ENCODE results near the gene BRICD5.

DNA sequence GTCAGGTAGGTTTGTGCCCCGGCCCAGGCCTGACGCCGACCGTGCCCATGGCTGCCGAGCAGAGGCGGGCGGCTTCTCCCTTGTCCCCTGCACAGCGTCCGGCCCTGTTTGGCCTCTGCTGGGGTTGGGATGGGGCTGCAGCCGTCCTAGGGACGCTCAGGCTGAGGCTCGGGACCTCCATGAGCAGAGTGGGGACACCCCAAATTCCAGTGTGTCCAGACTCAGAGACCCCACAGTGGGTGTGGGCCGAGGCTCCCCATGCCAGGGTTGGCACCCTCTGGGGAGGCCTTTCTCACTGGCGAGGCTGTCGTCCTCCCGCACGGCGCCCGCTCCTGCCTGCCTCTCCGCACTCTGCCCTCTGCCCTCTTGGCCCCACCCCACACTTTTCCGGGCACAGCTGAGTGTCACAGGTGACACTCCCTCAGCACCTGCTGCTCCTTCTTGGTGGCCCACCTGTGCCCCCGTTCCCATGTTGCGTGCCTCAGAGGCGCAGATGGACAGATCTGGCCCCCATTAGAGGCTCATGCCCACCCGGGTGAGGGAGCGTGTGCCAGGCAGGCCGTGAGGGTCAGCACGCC is 39.0 kb downstream of the BRICD5 start:
- TF ChIP-seq, protein P1, sequence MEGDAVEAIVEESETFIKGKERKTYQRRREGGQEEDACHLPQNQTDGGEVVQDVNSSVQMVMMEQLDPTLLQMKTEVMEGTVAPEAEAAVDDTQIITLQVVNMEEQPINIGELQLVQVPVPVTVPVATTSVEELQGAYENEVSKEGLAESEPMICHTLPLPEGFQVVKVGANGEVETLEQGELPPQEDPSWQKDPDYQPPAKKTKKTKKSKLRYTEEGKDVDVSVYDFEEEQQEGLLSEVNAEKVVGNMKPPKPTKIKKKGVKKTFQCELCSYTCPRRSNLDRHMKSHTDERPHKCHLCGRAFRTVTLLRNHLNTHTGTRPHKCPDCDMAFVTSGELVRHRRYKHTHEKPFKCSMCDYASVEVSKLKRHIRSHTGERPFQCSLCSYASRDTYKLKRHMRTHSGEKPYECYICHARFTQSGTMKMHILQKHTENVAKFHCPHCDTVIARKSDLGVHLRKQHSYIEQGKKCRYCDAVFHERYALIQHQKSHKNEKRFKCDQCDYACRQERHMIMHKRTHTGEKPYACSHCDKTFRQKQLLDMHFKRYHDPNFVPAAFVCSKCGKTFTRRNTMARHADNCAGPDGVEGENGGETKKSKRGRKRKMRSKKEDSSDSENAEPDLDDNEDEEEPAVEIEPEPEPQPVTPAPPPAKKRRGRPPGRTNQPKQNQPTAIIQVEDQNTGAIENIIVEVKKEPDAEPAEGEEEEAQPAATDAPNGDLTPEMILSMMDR (conservative IDR thresholded peaks at IDR 0.05 in 1 of 2, IDR thresholded peaks at IDR 0.05 in 1 of 2; ENCODE audit: low read depth in 1 of 2, low read length in 2 of 2) = no peak
- no peak for TF ChIP-seq EZH2 (IDR thresholded peaks at IDR 0.05; ENCODE audit: low read length, missing control alignments)

Measured in fibroblast of lung (primary cell).